ENCODE results near the gene AOX1. TPM values are rescaled to one million over a fixed set of nuclear protein-coding genes. Genes with fewer than 3 reads are reported as not detected.
"Not testable (repeated sequence)": the region's sequence is repeated elsewhere in the genome, so short reads cannot be mapped to it uniquely, and the experiment has no call there.

The AOX1 gene
- total RNA-seq, 1 experiment from 2014 or later = 5.1 TPM

DNA sequence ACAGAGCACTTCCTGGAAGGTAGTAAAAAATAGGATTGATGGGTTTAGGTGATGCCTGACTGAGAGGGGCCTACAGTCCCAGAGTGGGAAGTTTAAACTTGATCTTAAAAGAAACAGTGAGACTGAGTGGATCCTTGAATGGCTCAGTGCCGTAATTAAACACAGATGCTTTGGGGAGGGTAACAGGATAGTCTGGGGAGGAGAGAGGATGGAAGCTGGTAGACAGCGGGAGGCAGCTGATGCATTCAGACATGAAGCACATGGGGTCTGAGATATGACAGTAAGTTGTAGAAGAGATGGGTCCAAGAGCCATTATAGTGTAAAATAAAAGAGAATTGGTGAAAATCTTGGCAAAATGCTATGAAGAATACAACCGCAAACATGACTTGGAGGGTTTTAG lies 54.4 kb downstream of the AOX1 start:
- Histone ChIP-seq H2AFZ (no peak overlapping the region), H3F3A (ENCODE audit: insufficient read depth, low read depth) (no peaks in the 10 kb centered on the region), H3K27me3 (ENCODE audit: insufficient read depth, low read depth) (no peaks in the 10 kb centered on the region), H3K36me3 (ENCODE audit: low read depth) (no peaks in the 10 kb centered on the region), H3K27ac (no peak overlapping the region), H3K4me2 (no peak overlapping the region), H4K20me1 (ENCODE audit: insufficient read depth) (no peaks in the 10 kb centered on the region), H3K9me2 (ENCODE audit: insufficient read depth) (no peaks in the 10 kb centered on the region), H3K9me3 (ENCODE audit: insufficient read depth, low read depth) (no peaks in the 10 kb centered on the region), H3K4me1 (replicated peaks; ENCODE audit: insufficient read depth) (no peaks in the 10 kb centered on the region; the same call in 1 of the 2 replicates), H3K79me2 (ENCODE audit: low read depth) (no peaks in the 10 kb centered on the region), H3K4me3 (no peak overlapping the region)
- POLR2A ChIA-PET (ENCODE audit: unreplicated experiment) = no interaction called here
- intact Hi-C loops (cut with micrococcal nuclease; ENCODE audit: unreplicated experiment) = no loop called here
- CTCF ChIA-PET = no interaction called here
- DNase-seq = no peak
- BruUV-seq (replicated peaks) = no TSS peak
- TF ChIP-seq CTCF (conservative IDR thresholded peaks at IDR 0.05) (no peak), EZH2 (IDR thresholded peaks at IDR 0.05; ENCODE audit: low read depth) (no peak)

GRCh38 chr2:200640901-200641300 lies 55.1 kb downstream of the AOX1 start:
- CTCF ChIA-PET = no interaction called here
- POLR2A ChIA-PET (ENCODE audit: unreplicated experiment) = no interaction called here
- H3K79me2 ChIP-seq (ENCODE audit: low read depth) = no peaks in the 10 kb centered on the region
- no peaks in the 10 kb centered on the region for H3K36me3 ChIP-seq (ENCODE audit: low read depth)
- H3K27me3 ChIP-seq (ENCODE audit: insufficient read depth, low read depth) = no peaks in the 10 kb centered on the region
- no peaks in the 10 kb centered on the region; the same call in 1 of the 2 replicates for H3K9me3 ChIP-seq (ENCODE audit: insufficient read depth, low read depth)
- no peaks in the 10 kb centered on the region for H3K4me1 ChIP-seq (replicated peaks; ENCODE audit: insufficient read depth)
- TF ChIP-seq EZH2 (IDR thresholded peaks at IDR 0.05; ENCODE audit: low read depth) = no peak
- no peak for TF ChIP-seq CTCF (conservative IDR thresholded peaks at IDR 0.05)
- BruUV-seq (replicated peaks) = no TSS peak
- intact Hi-C loops (cut with micrococcal nuclease; ENCODE audit: unreplicated experiment) = no loop called here
- no peak overlapping the region for H2AFZ ChIP-seq
- no peaks in the 10 kb centered on the region for H3K9me2 ChIP-seq (ENCODE audit: insufficient read depth)
- no peaks in the 10 kb centered on the region for H4K20me1 ChIP-seq (ENCODE audit: insufficient read depth)
- H3F3A ChIP-seq (ENCODE audit: insufficient read depth, low read depth) = no peaks in the 10 kb centered on the region
- H3K4me2 ChIP-seq = no peak overlapping the region
- H3K4me3 ChIP-seq = no peak overlapping the region
- H3K27ac ChIP-seq = no peak overlapping the region
- no peak for DNase-seq

DNA sequence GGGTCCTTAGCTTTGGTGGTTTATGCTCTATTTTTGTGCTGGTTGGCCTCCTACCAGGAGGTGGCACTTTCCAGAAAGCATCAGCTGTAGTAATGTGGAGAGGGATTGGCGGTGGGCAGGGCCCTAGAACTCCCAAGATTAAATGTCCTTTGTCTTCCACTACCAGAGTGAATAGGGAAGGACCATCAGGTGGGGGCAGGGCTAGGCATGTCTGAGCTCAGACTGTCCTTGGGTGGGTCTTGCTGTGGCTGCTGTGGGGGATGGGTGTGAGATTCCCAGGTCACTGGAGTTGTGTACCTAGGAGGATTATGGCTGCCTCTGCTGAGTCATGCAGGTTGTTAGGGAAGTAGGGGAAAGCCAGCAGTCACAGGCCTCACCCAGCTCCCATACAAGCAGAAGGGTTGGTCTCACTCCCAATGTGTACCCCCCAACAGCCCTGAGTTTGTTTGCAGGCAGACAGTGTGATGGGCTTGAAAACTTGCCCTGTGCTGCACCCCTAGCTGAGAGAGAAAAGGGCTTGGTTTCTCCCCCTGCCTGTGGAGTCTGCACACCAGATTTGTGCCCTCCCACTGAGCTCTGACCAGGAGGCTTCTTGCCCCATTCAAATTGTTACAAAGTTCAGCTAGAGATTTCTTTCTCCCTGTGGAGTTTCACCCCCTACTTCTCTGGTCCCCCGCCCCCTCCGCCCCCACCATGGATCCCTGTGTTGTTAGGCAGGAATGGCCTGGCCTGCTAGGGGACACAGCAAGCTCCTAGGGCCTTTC lies 62.9 kb downstream of the AOX1 start:
- H3K4me1 ChIP-seq (replicated peaks; ENCODE audit: insufficient read depth) = peaks cover 27% of the 10 kb centered on the region
- H3K4me2 ChIP-seq = peak overlapping the region; percentile 54
- H3K4me3 ChIP-seq; H3K27me3 ChIP-seq (ENCODE audit: insufficient read depth, low read depth); H3K9me2 ChIP-seq (ENCODE audit: insufficient read depth); H3K9me3 ChIP-seq (ENCODE audit: insufficient read depth, low read depth); H3K79me2 ChIP-seq (ENCODE audit: low read depth); H3F3A ChIP-seq (ENCODE audit: insufficient read depth, low read depth); BruUV-seq (replicated peaks); H4K20me1 ChIP-seq (ENCODE audit: insufficient read depth); H3K36me3 ChIP-seq (ENCODE audit: low read depth); intact Hi-C loops (cut with micrococcal nuclease; ENCODE audit: unreplicated experiment): not testable (repeated sequence)
- ChIA-PET CTCF (interaction anchor here (0.5 kb wide), 1 partner anchor 16 kb away, joined by 4 read pairs; no protein-coding TSS in a partner anchor), POLR2A (ENCODE audit: unreplicated experiment) (interaction anchor here (0.6 kb wide), 2 partner anchors 48 to 54 kb away, joined by 4 to 13 read pairs; no protein-coding TSS in a partner anchor)
- DNase-seq = peak in 1 of 2 experiments; percentile 27
- H2AFZ ChIP-seq = peak overlapping the region; percentile 79
- peak overlapping the region; percentile 82 for H3K27ac ChIP-seq

Measured in PC-9 (cell line).